Measurements from ENCODE around the gene MYL6. TPM values are rescaled to one million over a fixed set of nuclear protein-coding genes. Genes with fewer than 3 reads are reported as not detected.

The MYL6 gene
- total and polyA plus RNA-seq, 10 of the 15 experiments (the other 5 are each of a cell fraction or from before 2014, with no cell fraction given): 1,000 to 4,116 (median 1,828) TPM

DNA sequence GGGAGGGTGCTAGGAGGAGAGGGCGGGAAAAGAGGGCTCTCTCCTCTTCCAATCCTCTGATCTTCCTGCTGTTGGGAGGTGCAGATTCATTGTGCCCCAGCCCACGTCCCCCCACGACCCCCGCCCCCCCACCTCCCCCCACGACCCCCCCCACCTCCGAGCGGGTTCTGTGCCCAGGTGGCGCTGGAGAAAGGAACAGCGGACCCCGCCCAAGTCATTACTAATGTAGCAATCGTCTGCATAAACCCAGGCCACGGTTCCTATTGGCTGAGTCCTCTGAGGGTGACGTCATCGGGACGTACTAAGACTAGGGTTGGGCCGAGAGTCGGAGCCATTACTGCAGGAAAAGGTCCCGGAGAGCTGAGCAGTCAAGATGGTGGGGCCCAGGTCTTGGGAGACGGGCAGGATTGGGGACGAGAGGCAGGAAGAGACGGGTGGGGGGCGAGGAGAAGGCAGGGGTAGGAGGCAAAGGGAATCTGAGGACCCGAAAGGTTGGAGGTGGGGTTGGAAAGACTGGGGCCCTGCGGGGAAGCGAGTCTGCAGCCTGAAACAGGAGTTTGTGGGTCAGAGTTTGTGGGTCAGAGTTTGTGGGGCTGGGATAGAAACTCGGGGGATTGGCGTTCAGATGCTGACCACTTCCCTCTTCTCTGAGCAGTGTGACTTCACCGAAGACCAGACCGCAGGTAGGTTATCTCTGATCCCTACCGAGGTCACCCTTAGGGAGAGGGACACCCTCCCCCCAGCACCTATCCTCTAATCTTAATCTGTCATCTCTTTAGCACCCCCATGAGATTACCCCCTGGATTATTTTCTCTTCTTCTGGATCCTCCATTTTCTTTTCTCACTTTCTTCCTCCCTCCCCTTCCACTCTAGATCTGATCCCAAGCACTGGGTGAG is at the start of gene MYL6 (continued):
- TF ChIP-seq CBFB (IDR thresholded peaks at IDR 0.05; ENCODE audit: low read depth) (peak; percentile 77; the same call in 1 of the 2 replicates), ESRRA (IDR thresholded peaks at IDR 0.05; ENCODE audit: low read length) (no peak), MTA3 (IDR thresholded peaks at IDR 0.05; ENCODE audit: borderline replicate concordance, low read length) (peak; percentile 68; the same call in 1 of the 2 replicates), TARDBP (IDR thresholded peaks at IDR 0.05; ENCODE audit: borderline replicate concordance) (no peak; the same call in 1 of the 2 replicates), SUPT20H (IDR thresholded peaks at IDR 0.05; ENCODE audit: borderline replicate concordance, control insufficient read depth, low read depth, low read length) (no peak), CHD4 (IDR thresholded peaks at IDR 0.05) (no peak), BCLAF1 (IDR thresholded peaks at IDR 0.05) (no peak), PAX8 (IDR thresholded peaks at IDR 0.05) (peak; percentile 63; the same call in 1 of the 2 replicates), EED (IDR thresholded peaks at IDR 0.05; ENCODE audit: low read depth) (0 out of 2 replicates have a peak, but pooled peaks have one; percentile 22), RUNX3 (IDR thresholded peaks at IDR 0.05; ENCODE audit: low read length) (peak; percentile 83), KLF5 (IDR thresholded peaks at IDR 0.05; ENCODE audit: partially characterized antibody) (peak; percentile 58), TCF12 (IDR thresholded peaks at IDR 0.05; ENCODE audit: low read depth, low read length) (peak; percentile 50; the same call in 1 of the 2 replicates), CBX3 (IDR thresholded peaks at IDR 0.05; ENCODE audit: borderline replicate concordance, low read depth) (no peak), RAD51 (IDR thresholded peaks at IDR 0.05) (no peak), SP1 (IDR thresholded peaks at IDR 0.05; ENCODE audit: low read depth, low read length) (peak; percentile 17), MTA2 (IDR thresholded peaks at IDR 0.05; ENCODE audit: low read depth) (peak; percentile 63), ZNF384 (IDR thresholded peaks at IDR 0.05; ENCODE audit: borderline replicate concordance, low read depth, low read length) (no peak), CEBPB (IDR thresholded peaks at IDR 0.05; ENCODE audit: borderline replicate concordance in 1 of 2, low read depth in 2 of 2, low read length in 2 of 2) (0 out of 4 replicates have a peak, but pooled peaks of 1 of the 2 experiments have one; percentile 9), MEF2A (IDR thresholded peaks at IDR 0.05; ENCODE audit: insufficient read depth, low read depth, low read length) (no peak), ASH2L (IDR thresholded peaks at IDR 0.05; ENCODE audit: borderline replicate concordance, low read depth) (no peak)
- TF ChIP-seq, protein P1, sequence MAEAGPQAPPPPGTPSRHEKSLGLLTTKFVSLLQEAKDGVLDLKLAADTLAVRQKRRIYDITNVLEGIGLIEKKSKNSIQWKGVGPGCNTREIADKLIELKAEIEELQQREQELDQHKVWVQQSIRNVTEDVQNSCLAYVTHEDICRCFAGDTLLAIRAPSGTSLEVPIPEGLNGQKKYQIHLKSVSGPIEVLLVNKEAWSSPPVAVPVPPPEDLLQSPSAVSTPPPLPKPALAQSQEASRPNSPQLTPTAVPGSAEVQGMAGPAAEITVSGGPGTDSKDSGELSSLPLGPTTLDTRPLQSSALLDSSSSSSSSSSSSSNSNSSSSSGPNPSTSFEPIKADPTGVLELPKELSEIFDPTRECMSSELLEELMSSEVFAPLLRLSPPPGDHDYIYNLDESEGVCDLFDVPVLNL (IDR thresholded peaks at IDR 0.05; ENCODE audit: low read depth, low read length): no peak; the same call in 1 of the 2 replicates
- TF ChIP-seq, protein P2, sequence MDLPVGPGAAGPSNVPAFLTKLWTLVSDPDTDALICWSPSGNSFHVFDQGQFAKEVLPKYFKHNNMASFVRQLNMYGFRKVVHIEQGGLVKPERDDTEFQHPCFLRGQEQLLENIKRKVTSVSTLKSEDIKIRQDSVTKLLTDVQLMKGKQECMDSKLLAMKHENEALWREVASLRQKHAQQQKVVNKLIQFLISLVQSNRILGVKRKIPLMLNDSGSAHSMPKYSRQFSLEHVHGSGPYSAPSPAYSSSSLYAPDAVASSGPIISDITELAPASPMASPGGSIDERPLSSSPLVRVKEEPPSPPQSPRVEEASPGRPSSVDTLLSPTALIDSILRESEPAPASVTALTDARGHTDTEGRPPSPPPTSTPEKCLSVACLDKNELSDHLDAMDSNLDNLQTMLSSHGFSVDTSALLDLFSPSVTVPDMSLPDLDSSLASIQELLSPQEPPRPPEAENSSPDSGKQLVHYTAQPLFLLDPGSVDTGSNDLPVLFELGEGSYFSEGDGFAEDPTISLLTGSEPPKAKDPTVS (IDR thresholded peaks at IDR 0.05; ENCODE audit: low read depth, low read length): no peak
- TF ChIP-seq, protein P3, sequence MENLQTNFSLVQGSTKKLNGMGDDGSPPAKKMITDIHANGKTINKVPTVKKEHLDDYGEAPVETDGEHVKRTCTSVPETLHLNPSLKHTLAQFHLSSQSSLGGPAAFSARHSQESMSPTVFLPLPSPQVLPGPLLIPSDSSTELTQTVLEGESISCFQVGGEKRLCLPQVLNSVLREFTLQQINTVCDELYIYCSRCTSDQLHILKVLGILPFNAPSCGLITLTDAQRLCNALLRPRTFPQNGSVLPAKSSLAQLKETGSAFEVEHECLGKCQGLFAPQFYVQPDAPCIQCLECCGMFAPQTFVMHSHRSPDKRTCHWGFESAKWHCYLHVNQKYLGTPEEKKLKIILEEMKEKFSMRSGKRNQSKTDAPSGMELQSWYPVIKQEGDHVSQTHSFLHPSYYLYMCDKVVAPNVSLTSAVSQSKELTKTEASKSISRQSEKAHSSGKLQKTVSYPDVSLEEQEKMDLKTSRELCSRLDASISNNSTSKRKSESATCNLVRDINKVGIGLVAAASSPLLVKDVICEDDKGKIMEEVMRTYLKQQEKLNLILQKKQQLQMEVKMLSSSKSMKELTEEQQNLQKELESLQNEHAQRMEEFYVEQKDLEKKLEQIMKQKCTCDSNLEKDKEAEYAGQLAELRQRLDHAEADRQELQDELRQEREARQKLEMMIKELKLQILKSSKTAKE (IDR thresholded peaks at IDR 0.05; ENCODE audit: low read depth, poor library complexity, severe bottlenecking): peak; percentile 61
